Loucy (cell line): ENCODE results near the gene COPE.

Source experiments
- H2AFZ ChIP-seq: fragments of 200-600 bp; sonication (generic); 2 replicates; pipeline ENCODE4 v1.6.0; 2016; ENCODE audit warnings: antibody characterized with exemption, mild to moderate bottlenecking, low read length, moderate library complexity
- H3F3A ChIP-seq: fragments of 200-600 bp; 2 replicates; pipeline ENCODE4 v1.6.0; 2016; ENCODE audit warnings: antibody characterized with exemption, low read depth, mild to moderate bottlenecking
- H3K27me3 ChIP-seq: fragments of 200-600 bp; sonication (generic); 2 replicates; pipeline ENCODE4 v1.6.1; 2014; ENCODE audit warnings: low read length, mild to moderate bottlenecking; ENCODE audit not compliant: insufficient read depth, poor library complexity, severe bottlenecking
- H3K36me3 ChIP-seq: fragments of 200-600 bp; sonication (generic); 2 replicates; pipeline ENCODE4 v1.6.1; 2016; ENCODE audit warnings: low read length; ENCODE audit not compliant: insufficient read depth
- H3K4me1 ChIP-seq: fragments of 200-600 bp; sonication (generic); 2 replicates; pipeline ENCODE4 v1.5.1; 2014; ENCODE audit warnings: low read length, mild to moderate bottlenecking; ENCODE audit not compliant: insufficient read depth, poor library complexity, severe bottlenecking
- H3K4me2 ChIP-seq: fragments of 200-600 bp; sonication (generic); 2 replicates; pipeline ENCODE4 v1.6.0; 2014; ENCODE audit warnings: antibody characterized with exemption, low read length, low read depth, mild to moderate bottlenecking; ENCODE audit not compliant: poor library complexity, severe bottlenecking
- H3K4me3 ChIP-seq: fragments of 200-600 bp; sonication (generic); 2 replicates; pipeline ENCODE4 v1.5.1; 2014; ENCODE audit warnings: low read length, mild to moderate bottlenecking, mixed read lengths; ENCODE audit not compliant: poor library complexity, severe bottlenecking
- H3K79me2 ChIP-seq: fragments of 200-600 bp; sonication (generic); 2 replicates; pipeline ENCODE4 v1.6.1; 2014; ENCODE audit warnings: low read length; ENCODE audit not compliant: insufficient read depth
- H3K9ac ChIP-seq: fragments of 200-600 bp; sonication (generic); 2 replicates; pipeline ENCODE4 v1.6.0; 2014; ENCODE audit warnings: mild to moderate bottlenecking, low read depth, low read length, moderate library complexity; ENCODE audit not compliant: poor library complexity, severe bottlenecking
- H3K9me2 ChIP-seq: fragments of 200-600 bp; sonication (generic); replicated peaks from 2 replicates; pipeline ENCODE4 v1.6.1; 2016; ENCODE audit warnings: low read depth, low read length, mixed read lengths
- H3K9me3 ChIP-seq: fragments of 200-600 bp; sonication (generic); 2 replicates; pipeline ENCODE4 v1.6.1; 2014; ENCODE audit warnings: mild to moderate bottlenecking, antibody characterized with exemption, low read length, low read depth; ENCODE audit not compliant: insufficient read depth
- H4K20me1 ChIP-seq: fragments of 200-600 bp; sonication (generic); 2 replicates; pipeline ENCODE4 v1.6.0; 2014; ENCODE audit warnings: antibody characterized with exemption, low read length, mild to moderate bottlenecking; ENCODE audit not compliant: insufficient read depth, poor library complexity, severe bottlenecking
- EZH2phosphoT487 ChIP-seq: fragments of 200-600 bp; IDR thresholded peaks from 2 replicates; pipeline ENCODE4 v1.6.1; 2018; ENCODE audit warnings: antibody characterized with exemption, mild to moderate bottlenecking, moderate library complexity, borderline replicate concordance
- TF ChIP-seq, protein P1 (sequence below): fragments of 200-600 bp; sonication (generic); conservative IDR thresholded peaks from 2 replicates; pipeline ENCODE4 v1.5.1; 2014; ENCODE audit warnings: mild to moderate bottlenecking, antibody characterized with exemption, low read length

Gene COPE

DNA sequence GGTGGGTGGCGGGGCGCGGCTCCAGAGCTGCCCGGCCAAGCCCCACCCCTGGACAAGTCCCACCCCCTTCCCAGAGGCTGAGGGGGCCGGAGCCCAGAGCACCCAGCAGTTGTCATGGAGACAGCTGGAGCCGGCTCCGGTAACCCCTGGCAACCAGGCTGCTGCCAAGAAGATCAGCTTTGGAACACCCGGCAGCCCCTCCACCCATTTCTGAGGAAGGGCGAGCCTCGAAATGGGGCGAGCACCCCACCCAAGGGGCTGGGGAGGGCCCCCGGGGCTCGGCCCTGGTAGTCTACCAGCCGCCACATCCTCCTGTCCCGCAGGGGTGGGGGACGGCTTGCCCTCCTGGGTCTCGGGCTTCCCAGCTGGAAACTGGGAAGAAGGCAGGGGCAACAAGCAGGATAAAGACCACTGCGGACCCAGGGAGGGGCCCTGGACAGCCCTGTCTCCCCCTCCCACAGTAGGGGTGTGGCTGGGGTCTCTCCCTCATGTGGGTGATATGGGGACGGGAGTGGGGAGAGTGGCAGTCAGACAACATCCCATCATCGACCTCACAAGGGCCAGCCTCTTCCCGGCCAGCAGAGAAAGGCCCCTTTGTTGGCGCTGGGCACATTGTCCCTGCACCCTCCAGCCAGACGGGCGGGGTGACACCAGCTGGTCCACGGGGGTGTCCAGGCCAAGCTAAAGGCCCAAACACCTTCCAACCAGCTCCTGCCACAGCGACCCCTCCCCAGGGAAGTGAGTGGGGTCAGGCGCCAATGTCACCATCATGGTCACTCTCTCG lies 24.7 kb downstream of the COPE start:
- Histone ChIP-seq H3K4me3 (no peak overlapping the region), H2AFZ (no peak overlapping the region), H4K20me1 (no peaks in the 10 kb centered on the region), H3K9ac (no peak overlapping the region), H3K79me2 (no peaks in the 10 kb centered on the region), H3K9me3 (no peaks in the 10 kb centered on the region), H3K36me3 (no peaks in the 10 kb centered on the region), H3K4me2 (no peak overlapping the region), H3K9me2 (no peaks in the 10 kb centered on the region), H3K4me1 (no peaks in the 10 kb centered on the region), H3F3A (no peaks in the 10 kb centered on the region), H3K27me3 (no peaks in the 10 kb centered on the region)
- TF ChIP-seq EZH2phosphoT487 = no peak
- TF ChIP-seq, protein P1, sequence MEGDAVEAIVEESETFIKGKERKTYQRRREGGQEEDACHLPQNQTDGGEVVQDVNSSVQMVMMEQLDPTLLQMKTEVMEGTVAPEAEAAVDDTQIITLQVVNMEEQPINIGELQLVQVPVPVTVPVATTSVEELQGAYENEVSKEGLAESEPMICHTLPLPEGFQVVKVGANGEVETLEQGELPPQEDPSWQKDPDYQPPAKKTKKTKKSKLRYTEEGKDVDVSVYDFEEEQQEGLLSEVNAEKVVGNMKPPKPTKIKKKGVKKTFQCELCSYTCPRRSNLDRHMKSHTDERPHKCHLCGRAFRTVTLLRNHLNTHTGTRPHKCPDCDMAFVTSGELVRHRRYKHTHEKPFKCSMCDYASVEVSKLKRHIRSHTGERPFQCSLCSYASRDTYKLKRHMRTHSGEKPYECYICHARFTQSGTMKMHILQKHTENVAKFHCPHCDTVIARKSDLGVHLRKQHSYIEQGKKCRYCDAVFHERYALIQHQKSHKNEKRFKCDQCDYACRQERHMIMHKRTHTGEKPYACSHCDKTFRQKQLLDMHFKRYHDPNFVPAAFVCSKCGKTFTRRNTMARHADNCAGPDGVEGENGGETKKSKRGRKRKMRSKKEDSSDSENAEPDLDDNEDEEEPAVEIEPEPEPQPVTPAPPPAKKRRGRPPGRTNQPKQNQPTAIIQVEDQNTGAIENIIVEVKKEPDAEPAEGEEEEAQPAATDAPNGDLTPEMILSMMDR = no peak

DNA sequence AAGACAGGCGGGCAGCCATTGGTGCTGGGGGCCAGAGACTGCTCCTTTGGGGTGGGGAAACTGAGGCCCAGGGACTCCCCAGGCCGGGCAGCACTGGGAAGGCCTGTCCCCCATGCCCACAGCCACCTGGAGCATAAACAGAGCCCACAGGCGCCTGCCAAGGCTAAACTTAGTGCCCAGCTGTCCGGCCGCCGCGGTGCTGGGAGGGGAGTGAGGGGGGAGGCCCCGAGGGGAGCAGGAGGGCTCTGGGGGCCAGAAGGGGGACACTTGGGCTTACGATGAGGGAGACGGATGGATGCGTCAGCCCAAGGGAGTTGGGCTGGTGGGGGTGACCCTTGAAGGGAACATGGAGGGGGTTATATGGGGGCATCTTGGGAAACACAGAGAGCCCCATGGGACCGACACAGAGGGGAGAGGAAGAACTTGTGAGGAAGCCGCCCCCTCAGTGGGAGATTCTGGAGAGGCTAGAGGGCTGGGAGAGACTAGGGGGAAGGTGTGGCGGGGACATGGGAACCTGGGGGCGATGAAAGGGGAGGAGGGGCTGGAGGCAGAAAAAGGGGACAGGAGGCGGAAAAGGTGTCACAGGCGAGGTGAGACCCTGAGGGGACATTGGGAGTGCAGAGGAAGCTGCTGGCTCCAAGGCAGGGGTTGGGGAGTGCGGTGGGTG lies 25.5 kb downstream of the COPE start:
- Histone ChIP-seq H3F3A (no peaks in the 10 kb centered on the region), H3K27me3 (no peaks in the 10 kb centered on the region), H3K4me1 (no peaks in the 10 kb centered on the region), H3K4me2 (no peak overlapping the region), H3K4me3 (no peak overlapping the region), H2AFZ (no peak overlapping the region), H3K9me2 (no peaks in the 10 kb centered on the region), H3K9ac (no peak overlapping the region), H3K79me2 (no peaks in the 10 kb centered on the region), H3K36me3 (no peaks in the 10 kb centered on the region), H3K9me3 (no peaks in the 10 kb centered on the region), H4K20me1 (no peaks in the 10 kb centered on the region)
- no peak for TF ChIP-seq EZH2phosphoT487
- TF ChIP-seq, protein P1 = no peak

DNA sequence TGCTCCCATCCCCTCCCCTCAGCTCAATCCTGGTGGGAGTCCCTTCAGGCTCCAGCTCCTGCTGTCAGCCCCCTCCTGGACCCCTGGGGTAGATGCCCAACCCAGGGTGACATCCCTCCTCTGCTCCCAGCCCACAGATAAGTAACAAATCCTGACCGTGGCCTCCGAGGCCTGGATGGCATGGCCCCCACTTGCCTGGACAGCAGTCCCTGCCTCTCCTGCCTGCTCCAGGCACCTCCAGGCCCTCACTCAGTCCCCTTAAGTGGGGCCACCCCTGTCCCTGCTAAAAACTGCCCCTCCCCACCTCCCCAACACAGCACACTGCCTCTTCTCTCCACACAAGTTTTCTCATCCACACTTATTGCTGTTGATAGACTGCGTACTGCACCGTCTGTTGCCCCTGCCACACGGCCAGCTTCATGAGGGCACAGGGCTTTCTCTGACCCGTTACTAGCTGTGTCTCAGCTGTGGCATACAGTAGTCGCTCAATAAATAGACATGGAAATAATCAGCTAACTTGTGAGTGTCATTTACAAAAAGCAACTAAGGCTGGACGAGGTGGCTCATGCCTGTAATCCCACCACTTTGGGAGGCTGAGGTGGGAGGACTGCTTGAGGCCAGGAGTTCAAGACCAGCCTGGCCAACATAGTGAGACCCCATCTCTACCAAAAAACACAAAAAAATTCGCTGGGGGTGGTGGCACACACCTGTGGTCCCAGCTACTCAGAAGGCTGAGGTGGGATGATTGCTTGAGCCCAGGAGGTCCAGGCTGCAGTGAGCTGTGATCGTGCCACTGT lies 29.0 kb downstream of the COPE start:
- TF ChIP-seq EZH2phosphoT487 = no peak
- TF ChIP-seq, protein P1 = no peak
- Histone ChIP-seq H3K4me2 (no peak overlapping the region), H3F3A (no peaks in the 10 kb centered on the region), H3K9me3 (no peaks in the 10 kb centered on the region), H4K20me1 (no peaks in the 10 kb centered on the region), H3K9me2 (no peaks in the 10 kb centered on the region), H3K79me2 (no peaks in the 10 kb centered on the region), H3K27me3 (no peaks in the 10 kb centered on the region), H3K36me3 (no peaks in the 10 kb centered on the region), H3K9ac (no peak overlapping the region), H3K4me1 (no peaks in the 10 kb centered on the region), H2AFZ (no peak overlapping the region), H3K4me3 (no peak overlapping the region)
